ENCODE measurements around the gene VDR.

Gene VDR

DNA sequence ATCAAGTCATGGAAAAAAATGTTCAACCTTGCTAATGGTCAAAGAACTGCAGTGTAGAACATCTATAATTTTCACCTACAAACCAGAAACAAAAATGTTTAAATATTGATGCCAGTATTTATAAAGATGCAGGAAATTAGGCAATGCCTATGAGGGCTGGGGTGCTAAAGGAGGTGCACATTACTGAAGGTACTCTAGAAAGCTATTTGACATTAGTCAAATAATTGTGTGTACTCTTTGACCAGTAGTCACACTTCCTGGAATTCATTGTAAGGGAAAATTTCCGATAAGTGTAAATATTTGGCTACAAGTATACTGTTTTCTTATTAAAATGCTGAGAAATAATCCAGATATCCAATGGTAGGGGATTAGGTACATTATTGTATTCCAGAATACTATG is 48.7 kb downstream of the VDR start:
- no peaks in the 10 kb centered on the region for H3K27me3 ChIP-seq (ENCODE audit: control insufficient read depth, low read length)
- no peaks in the 10 kb centered on the region for H3K9me3 ChIP-seq (ENCODE audit: control insufficient read depth, insufficient read depth, low read length)
- no peaks in the 10 kb centered on the region for H3K36me3 ChIP-seq (ENCODE audit: control insufficient read depth, low read length)
- no peaks in the 10 kb centered on the region for H3K9me2 ChIP-seq (replicated peaks; ENCODE audit: control insufficient read depth, low read length)
- H4K20me1 ChIP-seq (ENCODE audit: control insufficient read depth, insufficient read depth, low read depth, low read length): no peaks in the 10 kb centered on the region
- TF ChIP-seq, protein P1, sequence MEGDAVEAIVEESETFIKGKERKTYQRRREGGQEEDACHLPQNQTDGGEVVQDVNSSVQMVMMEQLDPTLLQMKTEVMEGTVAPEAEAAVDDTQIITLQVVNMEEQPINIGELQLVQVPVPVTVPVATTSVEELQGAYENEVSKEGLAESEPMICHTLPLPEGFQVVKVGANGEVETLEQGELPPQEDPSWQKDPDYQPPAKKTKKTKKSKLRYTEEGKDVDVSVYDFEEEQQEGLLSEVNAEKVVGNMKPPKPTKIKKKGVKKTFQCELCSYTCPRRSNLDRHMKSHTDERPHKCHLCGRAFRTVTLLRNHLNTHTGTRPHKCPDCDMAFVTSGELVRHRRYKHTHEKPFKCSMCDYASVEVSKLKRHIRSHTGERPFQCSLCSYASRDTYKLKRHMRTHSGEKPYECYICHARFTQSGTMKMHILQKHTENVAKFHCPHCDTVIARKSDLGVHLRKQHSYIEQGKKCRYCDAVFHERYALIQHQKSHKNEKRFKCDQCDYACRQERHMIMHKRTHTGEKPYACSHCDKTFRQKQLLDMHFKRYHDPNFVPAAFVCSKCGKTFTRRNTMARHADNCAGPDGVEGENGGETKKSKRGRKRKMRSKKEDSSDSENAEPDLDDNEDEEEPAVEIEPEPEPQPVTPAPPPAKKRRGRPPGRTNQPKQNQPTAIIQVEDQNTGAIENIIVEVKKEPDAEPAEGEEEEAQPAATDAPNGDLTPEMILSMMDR (IDR thresholded peaks at IDR 0.05; ENCODE audit: low read depth, low read length, poor library complexity, severe bottlenecking): no peak
- no peak for TF ChIP-seq EZH2phosphoT487 (IDR thresholded peaks at IDR 0.05; ENCODE audit: borderline replicate concordance, low read length)
- no peaks in the 10 kb centered on the region for H3K79me2 ChIP-seq (ENCODE audit: control insufficient read depth, low read length)
- no peak overlapping the region for H3K27ac ChIP-seq (ENCODE audit: low read depth, low read length)
- H3K4me1 ChIP-seq (ENCODE audit: control insufficient read depth, low read length): no peaks in the 10 kb centered on the region
- no peak overlapping the region for H3K4me2 ChIP-seq (ENCODE audit: low read length)
- no peaks in the 10 kb centered on the region for H3F3A ChIP-seq (ENCODE audit: control insufficient read depth, insufficient read depth)
- H3K4me3 ChIP-seq (ENCODE audit: low read length): no peak overlapping the region

DNA sequence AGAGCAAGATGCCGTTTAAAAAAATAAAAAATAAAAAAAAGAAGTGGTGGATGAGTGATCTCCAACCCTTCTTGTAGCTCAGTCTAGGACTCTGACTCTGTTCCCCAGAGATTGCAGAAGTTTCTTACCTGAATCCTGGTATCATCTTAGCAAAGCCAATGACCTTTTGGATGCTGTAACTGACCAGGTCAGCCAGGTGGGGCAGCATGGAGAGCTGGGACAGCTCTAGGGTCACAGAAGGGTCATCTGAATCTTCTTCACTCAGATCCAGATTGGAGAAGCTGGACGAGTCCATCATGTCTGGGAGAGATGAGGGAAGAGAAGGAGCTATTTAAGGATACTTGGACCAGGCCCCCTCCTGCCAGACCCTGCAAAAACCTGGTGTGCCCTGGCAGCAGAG is 49.3 kb downstream of the VDR start:
- no peak overlapping the region for H3K27ac ChIP-seq (ENCODE audit: low read depth, low read length)
- H4K20me1 ChIP-seq (ENCODE audit: control insufficient read depth, insufficient read depth, low read depth, low read length): no peaks in the 10 kb centered on the region
- no peaks in the 10 kb centered on the region for H3K27me3 ChIP-seq (ENCODE audit: control insufficient read depth, low read length)
- no peaks in the 10 kb centered on the region for H3F3A ChIP-seq (ENCODE audit: control insufficient read depth, insufficient read depth)
- no peaks in the 10 kb centered on the region for H3K4me1 ChIP-seq (ENCODE audit: control insufficient read depth, low read length)
- no peaks in the 10 kb centered on the region for H3K9me2 ChIP-seq (replicated peaks; ENCODE audit: control insufficient read depth, low read length)
- TF ChIP-seq EZH2phosphoT487 (IDR thresholded peaks at IDR 0.05; ENCODE audit: borderline replicate concordance, low read length): no peak
- TF ChIP-seq, protein P1 (IDR thresholded peaks at IDR 0.05; ENCODE audit: low read depth, low read length, poor library complexity, severe bottlenecking): no peak
- no peak overlapping the region for H3K4me3 ChIP-seq (ENCODE audit: low read length)
- no peaks in the 10 kb centered on the region for H3K9me3 ChIP-seq (ENCODE audit: control insufficient read depth, insufficient read depth, low read length)
- no peak overlapping the region for H3K4me2 ChIP-seq (ENCODE audit: low read length)
- H3K36me3 ChIP-seq (ENCODE audit: control insufficient read depth, low read length): no peaks in the 10 kb centered on the region
- H3K79me2 ChIP-seq (ENCODE audit: control insufficient read depth, low read length): no peaks in the 10 kb centered on the region

DNA sequence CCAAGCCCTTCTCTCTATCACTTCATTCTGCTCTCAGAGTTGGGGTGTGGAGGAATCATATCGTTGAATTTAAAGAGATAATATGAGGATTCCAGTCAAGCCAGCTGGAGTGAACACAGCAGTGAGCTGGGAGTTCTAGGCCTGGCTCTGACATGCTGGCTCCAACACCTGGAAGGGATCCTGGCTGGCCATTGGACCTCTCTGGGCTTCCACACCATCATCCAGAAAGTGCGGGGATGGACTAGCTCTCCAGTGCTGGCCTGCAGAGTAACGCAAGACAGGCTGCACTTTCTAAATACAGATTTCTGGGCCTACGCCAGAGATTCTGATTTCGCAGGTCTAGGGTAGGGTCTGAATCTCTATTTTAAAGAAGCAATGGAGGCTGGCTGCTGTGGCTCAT is 50.3 kb downstream of the VDR start:
- no peak overlapping the region for H3K4me3 ChIP-seq (ENCODE audit: low read length)
- H3K36me3 ChIP-seq (ENCODE audit: control insufficient read depth, low read length): no peaks in the 10 kb centered on the region
- no peaks in the 10 kb centered on the region for H3K9me3 ChIP-seq (ENCODE audit: control insufficient read depth, insufficient read depth, low read length)
- no peaks in the 10 kb centered on the region for H4K20me1 ChIP-seq (ENCODE audit: control insufficient read depth, insufficient read depth, low read depth, low read length)
- no peaks in the 10 kb centered on the region for H3F3A ChIP-seq (ENCODE audit: control insufficient read depth, insufficient read depth)
- no peak overlapping the region for H3K4me2 ChIP-seq (ENCODE audit: low read length)
- H3K27ac ChIP-seq (ENCODE audit: low read depth, low read length): no peak overlapping the region
- no peaks in the 10 kb centered on the region for H3K79me2 ChIP-seq (ENCODE audit: control insufficient read depth, low read length)
- H3K4me1 ChIP-seq (ENCODE audit: control insufficient read depth, low read length): no peaks in the 10 kb centered on the region
- TF ChIP-seq, protein P1 (IDR thresholded peaks at IDR 0.05; ENCODE audit: low read depth, low read length, poor library complexity, severe bottlenecking): no peak
- TF ChIP-seq EZH2phosphoT487 (IDR thresholded peaks at IDR 0.05; ENCODE audit: borderline replicate concordance, low read length): no peak
- H3K27me3 ChIP-seq (ENCODE audit: control insufficient read depth, low read length): no peaks in the 10 kb centered on the region
- no peaks in the 10 kb centered on the region for H3K9me2 ChIP-seq (replicated peaks; ENCODE audit: control insufficient read depth, low read length)
